Neural crest cell (in vitro differentiated cells): ENCODE results near the gene CBFA2T2. TPM values are rescaled to one million over a fixed set of nuclear protein-coding genes. Genes with fewer than 3 reads are reported as not detected.

ENCODE experiments used
- DNase-seq: peaks from one replicate; pipeline ENCODE4 v3.0.0; 2021; ENCODE audit warnings: low read depth, mixed read lengths, low spot score
- H3K27ac Mint-ChIP-seq: one replicate; pipeline ENCODE4 v1.8.0; 2021; ENCODE audit warnings: mild to moderate bottlenecking, mixed read lengths; ENCODE audit not compliant: unreplicated experiment
- H3K27me3 Mint-ChIP-seq: 2 replicates; pipeline ENCODE4 v1.8.0; 2021; ENCODE audit warnings: low read depth, mild to moderate bottlenecking, mixed read lengths
- H3K36me3 Mint-ChIP-seq: 2 replicates; pipeline ENCODE4 v1.8.0; 2021; ENCODE audit warnings: low read depth, mild to moderate bottlenecking, mixed read lengths
- H3K4me1 Mint-ChIP-seq: 2 replicates; pipeline ENCODE4 v1.8.0; 2021; ENCODE audit warnings: mixed read lengths
- H3K4me3 Mint-ChIP-seq: one replicate; pipeline ENCODE4 v1.8.0; 2021; ENCODE audit warnings: mild to moderate bottlenecking, mixed read lengths
- H3K9me3 Mint-ChIP-seq: 2 replicates; pipeline ENCODE4 v1.8.0; 2021; ENCODE audit warnings: mixed read lengths
- total RNA-seq: library from RNA; stranded (reverse); gene quantifications from 2 replicates; pipeline ENCODE4 v1.2.1, GENCODE V29; 2021
- TF ChIP-seq, protein P1 (sequence below): fragments of 200-600 bp; sonication (generic); conservative IDR thresholded peaks from 2 replicates; pipeline ENCODE4 v1.5.0; 2021; ENCODE audit warnings: antibody characterized with exemption, mild to moderate bottlenecking

The CBFA2T2 gene
- total RNA-seq, 1 donor from 2014 or later, result 36.5 TPM

DNA sequence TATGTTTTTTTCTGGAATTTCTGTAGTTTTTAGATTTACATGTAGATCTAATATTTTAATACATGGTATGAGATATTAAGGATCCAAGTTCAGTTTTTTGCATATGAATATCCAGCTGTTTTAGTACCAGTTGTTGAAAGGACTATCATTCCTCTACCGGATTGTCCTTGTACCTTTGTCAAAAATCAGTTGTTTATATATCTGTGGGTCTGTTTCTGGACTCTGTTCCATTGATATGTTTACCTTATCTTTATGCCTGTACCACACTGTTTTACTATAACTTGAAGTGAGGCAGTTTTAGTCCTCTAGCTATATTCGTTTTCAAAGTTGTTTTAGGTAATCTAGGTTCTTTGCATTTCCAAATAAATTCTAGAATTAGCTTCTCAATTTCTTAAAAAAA, 47.7 kb downstream of the CBFA2T2 start:
- TF ChIP-seq, protein P1, sequence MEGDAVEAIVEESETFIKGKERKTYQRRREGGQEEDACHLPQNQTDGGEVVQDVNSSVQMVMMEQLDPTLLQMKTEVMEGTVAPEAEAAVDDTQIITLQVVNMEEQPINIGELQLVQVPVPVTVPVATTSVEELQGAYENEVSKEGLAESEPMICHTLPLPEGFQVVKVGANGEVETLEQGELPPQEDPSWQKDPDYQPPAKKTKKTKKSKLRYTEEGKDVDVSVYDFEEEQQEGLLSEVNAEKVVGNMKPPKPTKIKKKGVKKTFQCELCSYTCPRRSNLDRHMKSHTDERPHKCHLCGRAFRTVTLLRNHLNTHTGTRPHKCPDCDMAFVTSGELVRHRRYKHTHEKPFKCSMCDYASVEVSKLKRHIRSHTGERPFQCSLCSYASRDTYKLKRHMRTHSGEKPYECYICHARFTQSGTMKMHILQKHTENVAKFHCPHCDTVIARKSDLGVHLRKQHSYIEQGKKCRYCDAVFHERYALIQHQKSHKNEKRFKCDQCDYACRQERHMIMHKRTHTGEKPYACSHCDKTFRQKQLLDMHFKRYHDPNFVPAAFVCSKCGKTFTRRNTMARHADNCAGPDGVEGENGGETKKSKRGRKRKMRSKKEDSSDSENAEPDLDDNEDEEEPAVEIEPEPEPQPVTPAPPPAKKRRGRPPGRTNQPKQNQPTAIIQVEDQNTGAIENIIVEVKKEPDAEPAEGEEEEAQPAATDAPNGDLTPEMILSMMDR, result no peak
- Mint-ChIP-seq H3K27me3 (no peaks in the 10 kb centered on the region), H3K4me1 (peaks cover 7% of the 10 kb centered on the region), H3K4me3 (no peak overlapping the region), H3K9me3 (peaks cover 7% of the 10 kb centered on the region), H3K27ac (no peak overlapping the region), H3K36me3 (peaks cover 13% of the 10 kb centered on the region)
- DNase-seq, result no peak

DNA sequence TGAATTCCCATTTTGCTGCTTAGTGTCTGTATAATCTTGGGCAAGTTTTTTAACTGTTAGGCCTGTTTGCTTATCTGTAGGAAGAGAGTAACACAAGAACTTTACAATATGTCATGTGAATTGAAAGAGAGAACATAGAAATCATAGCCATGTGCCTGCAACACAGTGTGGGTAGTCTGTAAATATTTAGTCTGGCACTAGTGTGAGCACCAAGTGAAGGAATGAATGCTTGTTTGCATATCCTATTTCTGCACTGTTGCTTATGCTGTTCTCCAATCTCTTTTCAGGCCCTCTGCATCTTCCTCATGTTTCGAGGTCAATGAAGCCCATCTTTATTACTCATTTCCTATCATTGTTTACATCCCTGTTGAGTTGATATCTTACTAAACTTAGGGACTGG, 49.2 kb downstream of the CBFA2T2 start:
- Mint-ChIP-seq H3K4me1 (peaks cover 6% of the 10 kb centered on the region), H3K27me3 (no peaks in the 10 kb centered on the region), H3K9me3 (peaks cover 7% of the 10 kb centered on the region), H3K4me3 (no peak overlapping the region), H3K36me3 (peaks cover 13% of the 10 kb centered on the region), H3K27ac (no peak overlapping the region)
- no peak for DNase-seq
- TF ChIP-seq, protein P1, result no peak

DNA sequence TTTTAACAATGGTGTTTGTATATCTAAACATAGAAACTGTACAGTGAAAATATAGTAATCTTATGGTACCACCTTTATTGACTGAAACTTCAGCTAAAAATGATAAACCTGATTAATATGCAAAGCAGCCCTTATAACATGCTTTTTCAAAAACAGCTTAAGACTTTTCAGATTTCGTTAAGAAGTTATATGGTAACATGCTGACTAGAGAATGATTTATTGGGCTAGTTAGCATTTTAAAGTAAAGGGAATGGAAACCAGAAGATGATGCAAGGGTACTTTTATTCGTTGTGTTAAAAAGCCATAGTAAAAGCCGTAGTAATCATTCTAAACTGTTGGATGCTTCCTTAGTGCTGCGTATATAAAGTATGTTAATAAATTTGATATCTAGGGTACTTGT, 50.5 kb downstream of the CBFA2T2 start:
- no peaks in the 10 kb centered on the region for H3K27me3 Mint-ChIP-seq
- no peak for DNase-seq
- peaks cover 14% of the 10 kb centered on the region for H3K4me1 Mint-ChIP-seq
- peaks cover 7% of the 10 kb centered on the region for H3K9me3 Mint-ChIP-seq
- peaks cover 13% of the 10 kb centered on the region for H3K36me3 Mint-ChIP-seq
- no peak overlapping the region for H3K4me3 Mint-ChIP-seq
- no peak overlapping the region for H3K27ac Mint-ChIP-seq
- TF ChIP-seq, protein P1, result no peak

DNA sequence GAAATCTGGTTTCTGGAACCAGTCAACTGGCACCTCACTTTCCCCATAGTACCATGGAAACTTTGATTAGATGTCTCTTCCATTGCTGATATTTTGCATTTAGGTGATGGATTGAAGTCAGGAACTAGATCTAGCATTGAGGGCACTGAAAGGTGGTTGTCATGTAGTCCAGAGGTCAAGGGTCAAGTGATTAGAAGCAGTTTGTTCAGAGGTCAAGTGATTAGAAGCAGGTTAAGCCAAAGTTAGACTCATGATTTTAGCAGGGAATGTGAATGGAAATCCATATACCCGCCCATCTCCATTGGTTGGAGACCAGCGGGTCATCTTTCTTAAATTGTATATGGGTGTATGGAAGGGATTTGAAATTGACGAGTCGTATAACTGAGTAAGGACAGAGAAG, 51.2 kb downstream of the CBFA2T2 start:
- TF ChIP-seq, protein P1, result no peak
- peaks cover 7% of the 10 kb centered on the region for H3K9me3 Mint-ChIP-seq
- peaks cover 14% of the 10 kb centered on the region for H3K4me1 Mint-ChIP-seq
- DNase-seq, result no peak
- H3K4me3 Mint-ChIP-seq, result no peak overlapping the region
- peaks cover 13% of the 10 kb centered on the region for H3K36me3 Mint-ChIP-seq
- H3K27ac Mint-ChIP-seq, result peak overlapping the region; percentile 44
- no peaks in the 10 kb centered on the region for H3K27me3 Mint-ChIP-seq

DNA sequence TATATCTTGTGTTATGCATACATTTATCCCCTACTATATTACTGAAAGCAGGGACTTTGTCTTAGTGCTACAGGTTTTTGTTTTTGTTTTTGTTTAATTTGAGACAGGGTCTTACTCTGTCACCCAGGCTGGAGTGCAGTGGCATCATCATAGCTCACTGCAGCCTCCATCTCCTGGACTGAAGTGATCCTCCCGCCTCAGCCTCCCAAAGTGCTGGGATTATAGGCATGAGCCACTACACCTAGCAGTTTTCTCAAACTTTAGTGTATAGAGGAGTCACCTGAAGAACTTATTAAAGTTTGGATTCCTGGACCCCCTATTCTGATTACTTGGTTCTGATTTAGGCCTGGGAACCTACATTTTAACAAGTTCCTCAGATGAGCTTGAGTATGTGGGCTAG, 51.9 kb downstream of the CBFA2T2 start:
- H3K4me3 Mint-ChIP-seq, result no peak overlapping the region
- H3K9me3 Mint-ChIP-seq, result peaks cover 7% of the 10 kb centered on the region
- TF ChIP-seq, protein P1, result no peak
- no peak for DNase-seq
- H3K27ac Mint-ChIP-seq, result no peak overlapping the region
- no peaks in the 10 kb centered on the region for H3K27me3 Mint-ChIP-seq
- H3K4me1 Mint-ChIP-seq, result peaks cover 14% of the 10 kb centered on the region
- peaks cover 13% of the 10 kb centered on the region for H3K36me3 Mint-ChIP-seq

DNA sequence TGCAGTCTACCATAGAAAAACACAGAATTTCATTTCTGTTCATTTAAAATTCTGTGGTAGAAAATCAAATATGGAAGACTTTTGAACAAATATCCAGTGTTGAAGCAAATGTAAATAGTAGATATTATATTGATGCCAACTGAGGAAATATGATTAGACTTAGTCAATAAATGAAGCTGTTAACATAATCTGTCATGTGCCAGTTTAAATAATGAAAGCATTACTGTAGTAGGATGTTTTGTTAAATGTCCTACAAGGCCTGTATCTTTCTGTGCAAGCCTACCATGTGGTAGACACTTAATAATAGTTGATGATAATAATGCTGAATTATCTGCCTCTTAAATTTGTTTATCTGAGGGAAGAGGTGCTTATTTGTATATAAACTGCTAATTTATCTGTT, 55.9 kb downstream of the CBFA2T2 start:
- H3K4me1 Mint-ChIP-seq, result peaks cover 14% of the 10 kb centered on the region
- no peak overlapping the region for H3K4me3 Mint-ChIP-seq
- H3K27me3 Mint-ChIP-seq, result no peaks in the 10 kb centered on the region
- no peak overlapping the region for H3K27ac Mint-ChIP-seq
- no peak for DNase-seq
- TF ChIP-seq, protein P1, result no peak
- no peaks in the 10 kb centered on the region for H3K9me3 Mint-ChIP-seq
- no peaks in the 10 kb centered on the region for H3K36me3 Mint-ChIP-seq
